ENCODE data around the gene EEF1E1. TPM values are rescaled to one million over a fixed set of nuclear protein-coding genes. Genes with fewer than 3 reads are reported as not detected.

The EEF1E1 gene
- total RNA-seq, 1 donor from 2014 or later: 15.5 TPM

DNA sequence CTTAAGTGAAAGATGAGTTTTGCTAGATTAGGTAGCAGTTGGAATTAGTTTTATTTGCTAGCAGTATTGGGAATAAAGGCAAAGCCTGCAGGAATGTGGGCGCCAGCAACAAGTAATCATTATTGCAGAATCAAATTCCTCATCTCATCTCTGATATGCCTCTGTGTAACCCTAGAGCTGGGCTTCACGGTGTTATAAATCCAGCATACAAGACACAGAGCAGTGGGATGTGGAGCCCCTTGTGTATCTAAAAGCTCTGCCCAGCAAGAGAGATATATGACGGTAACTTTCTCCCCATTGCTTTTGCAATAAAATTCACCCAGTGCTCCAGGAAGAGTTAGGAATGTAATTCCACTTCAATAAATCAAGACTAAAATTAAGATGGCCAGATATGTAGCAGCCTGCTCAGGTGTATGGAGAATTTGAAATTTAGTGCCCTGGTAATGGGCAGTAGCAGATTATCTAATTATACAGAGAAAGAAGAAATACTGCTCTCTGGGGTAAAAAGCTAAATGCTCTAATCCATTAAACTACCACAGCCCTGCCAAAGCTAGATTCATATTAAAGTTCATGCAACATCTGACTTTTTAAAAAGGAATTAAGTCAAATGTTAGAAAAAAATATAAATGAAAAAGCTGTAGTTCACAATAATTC, 32.6 kb downstream of the EEF1E1 start:
- DNase-seq: no peak
- Histone ChIP-seq H3K4me3 (no peak overlapping the region), H3K4me1 (peaks cover 12% of the 10 kb centered on the region), H3K27ac (replicated peaks) (no peak overlapping the region), H3K36me3 (no peaks in the 10 kb centered on the region), H3K27me3 (ENCODE audit: low read depth) (no peaks in the 10 kb centered on the region), H3K9me3 (replicated peaks) (no peaks in the 10 kb centered on the region)
- intact Hi-C loops (cut with micrococcal nuclease): no loop called here
- TF ChIP-seq, protein P1, sequence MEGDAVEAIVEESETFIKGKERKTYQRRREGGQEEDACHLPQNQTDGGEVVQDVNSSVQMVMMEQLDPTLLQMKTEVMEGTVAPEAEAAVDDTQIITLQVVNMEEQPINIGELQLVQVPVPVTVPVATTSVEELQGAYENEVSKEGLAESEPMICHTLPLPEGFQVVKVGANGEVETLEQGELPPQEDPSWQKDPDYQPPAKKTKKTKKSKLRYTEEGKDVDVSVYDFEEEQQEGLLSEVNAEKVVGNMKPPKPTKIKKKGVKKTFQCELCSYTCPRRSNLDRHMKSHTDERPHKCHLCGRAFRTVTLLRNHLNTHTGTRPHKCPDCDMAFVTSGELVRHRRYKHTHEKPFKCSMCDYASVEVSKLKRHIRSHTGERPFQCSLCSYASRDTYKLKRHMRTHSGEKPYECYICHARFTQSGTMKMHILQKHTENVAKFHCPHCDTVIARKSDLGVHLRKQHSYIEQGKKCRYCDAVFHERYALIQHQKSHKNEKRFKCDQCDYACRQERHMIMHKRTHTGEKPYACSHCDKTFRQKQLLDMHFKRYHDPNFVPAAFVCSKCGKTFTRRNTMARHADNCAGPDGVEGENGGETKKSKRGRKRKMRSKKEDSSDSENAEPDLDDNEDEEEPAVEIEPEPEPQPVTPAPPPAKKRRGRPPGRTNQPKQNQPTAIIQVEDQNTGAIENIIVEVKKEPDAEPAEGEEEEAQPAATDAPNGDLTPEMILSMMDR (IDR thresholded peaks at IDR 0.05; ENCODE audit: borderline replicate concordance): no peak

DNA sequence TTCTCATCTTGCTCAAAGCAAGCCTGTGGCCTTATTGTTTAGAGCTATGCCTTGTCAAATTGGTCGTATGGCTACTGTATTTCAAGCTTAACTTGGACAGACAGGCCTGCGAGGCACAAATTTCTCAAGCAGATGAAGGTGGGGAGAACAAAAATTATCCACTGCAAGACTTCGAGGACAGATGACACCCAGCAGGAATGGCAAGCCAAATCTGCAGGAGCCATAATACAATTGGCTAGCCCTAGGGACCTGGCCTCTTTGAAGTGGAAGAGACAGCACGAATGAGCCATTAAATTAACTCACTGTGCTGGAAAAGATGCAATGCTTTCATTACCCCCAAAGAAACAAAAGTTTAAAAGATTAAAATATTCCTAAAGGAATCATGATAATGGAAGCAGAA, 33.2 kb downstream of the EEF1E1 start:
- Histone ChIP-seq H3K27me3 (ENCODE audit: low read depth) (no peaks in the 10 kb centered on the region), H3K9me3 (replicated peaks) (no peaks in the 10 kb centered on the region), H3K27ac (replicated peaks) (no peak overlapping the region), H3K4me1 (peaks cover 10% of the 10 kb centered on the region), H3K4me3 (no peak overlapping the region), H3K36me3 (no peaks in the 10 kb centered on the region)
- intact Hi-C loops (cut with micrococcal nuclease): no loop called here
- TF ChIP-seq, protein P1 (IDR thresholded peaks at IDR 0.05; ENCODE audit: borderline replicate concordance): no peak
- DNase-seq: no peak

- Histone ChIP-seq H3K9me3 (replicated peaks) (no peaks in the 10 kb centered on the region), H3K27me3 (ENCODE audit: low read depth) (no peaks in the 10 kb centered on the region), H3K27ac (replicated peaks) (no peak overlapping the region), H3K36me3 (peaks cover 7% of the 10 kb centered on the region), H3K4me1 (peaks cover 23% of the 10 kb centered on the region), H3K4me3 (no peak overlapping the region)
- intact Hi-C loops (cut with micrococcal nuclease): no loop called here
- TF ChIP-seq, protein P1 (IDR thresholded peaks at IDR 0.05; ENCODE audit: borderline replicate concordance): no peak
- no peak for DNase-seq
Observed at GRCh38 chr6:8066108-8066507, 36.2 kb downstream of the EEF1E1 start.

GRCh38 chr6:8065519-8065911, 36.8 kb downstream of the EEF1E1 start:
- TF ChIP-seq, protein P1 (IDR thresholded peaks at IDR 0.05; ENCODE audit: borderline replicate concordance): no peak
- Histone ChIP-seq H3K27ac (replicated peaks) (no peak overlapping the region), H3K27me3 (ENCODE audit: low read depth) (no peaks in the 10 kb centered on the region), H3K36me3 (peaks cover 12% of the 10 kb centered on the region), H3K4me3 (no peak overlapping the region), H3K4me1 (peaks cover 23% of the 10 kb centered on the region), H3K9me3 (replicated peaks) (no peaks in the 10 kb centered on the region)
- no peak for DNase-seq
- intact Hi-C loops (cut with micrococcal nuclease): no loop called here

- peak overlapping the region; percentile 94 for H3K27ac ChIP-seq (replicated peaks)
- DNase-seq: no peak
- peaks cover 17% of the 10 kb centered on the region for H3K36me3 ChIP-seq
- peak overlapping the region; percentile 95 for H3K4me3 ChIP-seq
- no peaks in the 10 kb centered on the region for H3K9me3 ChIP-seq (replicated peaks)
- intact Hi-C loops (cut with micrococcal nuclease): no loop called here
- no peaks in the 10 kb centered on the region for H3K27me3 ChIP-seq (ENCODE audit: low read depth)
- H3K4me1 ChIP-seq: peaks cover 23% of the 10 kb centered on the region
- TF ChIP-seq, protein P1 (IDR thresholded peaks at IDR 0.05; ENCODE audit: borderline replicate concordance): no peak
Observed at GRCh38 chr6:8064638-8065518, 37.5 kb downstream of the EEF1E1 start.
